ENCODE data around the gene RAP1GAP2.

GRCh38 chr17:2878751-2879254 is 82.6 kb downstream of the RAP1GAP2 start:
- TF ChIP-seq POLR2A (IDR thresholded peaks at IDR 0.05; ENCODE audit: low read depth) (no peak), CTCF (IDR thresholded peaks at IDR 0.05) (no peak), EP300 (IDR thresholded peaks at IDR 0.05) (no peak), POLR2AphosphoS5 (IDR thresholded peaks at IDR 0.05) (no peak)

Data from esophagus muscularis mucosa (tissue), 4 donors.